HS-27A (cell line): ENCODE measurements around the gene FLT3LG.

Experiments
- DNase-seq: peaks from one replicate; pipeline ENCODE4 v3.0.0-alpha.2; 2012; ENCODE audit warnings: low read depth, missing footprints

The FLT3LG gene

DNA sequence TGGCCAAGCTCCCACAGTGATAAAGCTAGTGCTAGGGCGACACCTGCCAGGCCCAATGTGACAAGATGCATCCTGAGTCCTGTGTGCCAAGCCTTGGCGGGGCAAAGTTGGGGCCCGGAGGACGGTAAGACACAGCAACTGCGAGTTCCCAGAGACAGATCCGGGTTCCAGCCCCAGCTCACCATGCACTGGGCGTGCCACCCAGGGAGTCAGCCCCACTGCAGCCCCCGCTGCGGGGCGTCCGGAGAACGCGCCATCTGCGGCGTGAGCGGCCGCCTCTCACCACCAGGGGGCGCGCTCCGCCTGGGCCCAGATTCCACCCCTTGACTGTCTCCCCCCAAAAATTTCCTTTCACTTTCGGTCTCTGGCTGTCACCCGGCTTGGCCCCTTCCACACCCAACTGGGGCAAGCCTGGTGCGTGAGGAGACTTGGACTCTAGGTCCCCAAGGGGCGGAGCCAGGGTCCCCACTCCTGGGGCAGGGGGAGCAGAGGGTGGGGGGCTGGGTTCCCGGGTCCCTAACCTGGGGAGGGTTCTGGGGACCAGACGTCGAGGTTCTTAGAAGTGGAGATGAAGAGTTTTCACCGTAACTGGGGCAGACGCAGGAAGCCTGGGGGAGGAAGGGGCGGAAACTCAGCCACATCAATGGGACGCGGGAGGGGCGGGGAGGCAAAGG is at the start of gene FLT3LG:
FLT3LG (plus strand) TSS at position 348 of the 674 bp plus-strand sequence. CDS start 425 bp downstream, outside the sequence.
- DNase-seq = peak; percentile 54

- no peak for DNase-seq
Observed at GRCh38 chr19:49425178-49425577, 48.8 kb upstream of the FLT3LG start, which contains the start of gene GFY. TSS of gene GFY (plus strand) at chr19:49425388. CDS start at chr19:49426431, 1,043 bp downstream.

DNA sequence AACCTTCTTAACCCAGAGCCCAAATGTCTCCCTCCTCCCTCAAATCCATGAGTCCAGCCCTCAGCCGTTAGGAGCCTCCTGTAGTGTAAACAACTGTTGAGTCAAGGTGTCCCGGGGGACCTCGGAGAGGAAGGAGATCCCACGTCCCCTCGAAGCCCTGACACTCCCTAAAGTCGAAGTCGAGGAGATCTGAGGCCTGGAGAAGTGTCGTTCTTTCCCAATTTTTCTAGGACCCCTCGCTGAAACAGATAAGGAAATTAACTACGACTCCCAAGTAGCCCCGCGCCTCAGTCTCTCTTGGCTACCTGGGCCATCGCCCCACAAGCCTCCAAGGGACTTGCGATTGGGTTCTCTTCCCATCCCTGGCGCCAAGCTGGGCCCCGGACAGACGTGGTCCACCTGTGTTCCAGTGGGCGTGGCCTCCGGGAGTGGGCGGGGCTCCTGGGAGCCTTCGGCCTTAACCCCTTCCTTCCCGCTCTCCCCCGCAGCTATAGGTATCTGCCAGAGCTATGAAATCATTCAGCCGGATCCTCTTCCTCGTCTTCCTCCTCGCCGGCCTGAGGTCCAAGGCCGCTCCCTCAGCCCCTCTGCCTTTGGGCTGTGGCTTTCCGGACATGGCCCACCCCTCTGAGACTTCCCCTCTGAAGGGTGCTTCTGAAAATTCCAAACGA is 48.0 kb upstream of the FLT3LG start:
- DNase-seq = no peak

- DNase-seq = no peak
Observed at GRCh38 chr19:49427339-49427738, 46.7 kb upstream of the FLT3LG start.

GRCh38 chr19:49427855-49428546 is 46.0 kb upstream of the FLT3LG start:
- DNase-seq = no peak

DNA sequence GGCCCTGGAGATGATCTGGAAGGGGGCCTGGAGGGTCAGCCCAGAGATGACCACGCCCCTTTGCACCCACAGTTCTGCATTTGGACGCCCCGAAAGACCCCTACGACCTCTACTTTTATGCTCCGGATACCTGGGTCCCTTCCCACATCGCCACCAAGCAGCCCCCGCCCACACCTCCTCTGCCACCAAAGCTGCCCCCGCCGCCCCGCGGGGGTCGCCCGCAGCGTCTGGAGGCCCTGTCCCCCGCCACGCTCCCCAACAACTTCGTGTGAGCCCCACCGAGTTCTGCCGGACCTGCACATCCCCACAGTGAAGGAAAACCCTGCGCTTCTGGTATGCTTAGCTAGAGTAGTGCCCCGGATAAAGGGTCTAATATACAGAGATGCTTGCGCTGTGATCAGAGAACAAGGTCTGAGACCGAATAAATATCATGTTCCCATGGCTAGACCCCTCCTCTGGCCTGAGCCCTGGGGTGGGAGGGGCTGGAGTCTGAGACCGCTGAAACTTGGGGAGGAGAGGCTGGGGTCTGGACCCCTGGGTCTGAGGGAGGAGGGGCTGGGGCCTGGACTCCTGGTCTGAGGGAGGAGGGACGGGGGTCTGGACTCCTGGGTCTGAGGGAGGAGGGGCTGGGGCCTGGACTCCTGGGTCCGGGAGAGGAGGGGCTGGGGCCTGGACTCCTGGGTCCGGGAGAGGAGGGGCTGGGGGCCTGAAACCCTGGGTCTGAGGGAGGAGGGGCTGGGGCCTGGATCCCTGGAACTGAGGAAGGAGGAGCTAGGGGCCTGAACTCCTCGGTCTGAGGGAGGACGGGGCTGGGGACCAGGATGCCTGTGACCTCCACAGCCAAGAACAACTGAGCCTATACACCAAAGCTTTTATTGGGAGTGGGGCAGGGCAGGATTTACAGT is 45.2 kb upstream of the FLT3LG start:
- no peak for DNase-seq

GRCh38 chr19:49430172-49430677 is 43.8 kb upstream of the FLT3LG start:
- no peak for DNase-seq

DNA sequence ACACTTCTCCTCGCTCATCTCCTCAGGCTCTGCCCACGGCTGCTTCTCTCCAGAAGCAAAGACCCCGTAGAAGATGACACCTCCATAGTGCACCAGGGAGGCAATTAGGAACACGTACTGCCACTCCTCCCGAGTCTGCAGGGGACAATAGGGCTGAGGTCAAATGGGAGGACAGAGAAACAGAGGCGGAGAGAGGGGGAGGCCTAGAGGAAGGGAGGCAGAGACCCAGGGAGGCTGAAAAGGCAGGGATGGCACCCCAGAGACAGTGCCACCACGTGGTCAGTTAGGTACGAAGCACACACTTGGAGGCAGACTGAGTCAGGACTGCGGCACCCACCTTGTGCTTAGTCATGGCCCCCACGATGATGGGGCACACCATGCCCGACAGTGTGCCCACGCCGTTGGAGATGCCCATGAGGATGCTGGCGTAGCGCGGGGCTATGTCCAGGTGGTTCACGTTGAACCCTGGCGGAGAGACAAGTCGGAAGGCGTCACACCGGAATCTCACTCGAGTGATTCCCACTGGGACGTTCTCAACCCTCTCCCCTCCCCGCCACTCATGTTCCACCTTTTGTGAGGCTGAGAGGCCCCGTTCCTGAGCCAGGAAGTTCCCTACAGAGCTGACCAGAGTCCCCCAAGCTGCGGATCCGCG is 43.2 kb upstream of the FLT3LG start:
- DNase-seq = no peak

GRCh38 chr19:49431330-49431749 is 42.7 kb upstream of the FLT3LG start:
- no peak for DNase-seq

- no peak for DNase-seq
Observed at GRCh38 chr19:49432141-49433073, 41.6 kb upstream of the FLT3LG start.

DNA sequence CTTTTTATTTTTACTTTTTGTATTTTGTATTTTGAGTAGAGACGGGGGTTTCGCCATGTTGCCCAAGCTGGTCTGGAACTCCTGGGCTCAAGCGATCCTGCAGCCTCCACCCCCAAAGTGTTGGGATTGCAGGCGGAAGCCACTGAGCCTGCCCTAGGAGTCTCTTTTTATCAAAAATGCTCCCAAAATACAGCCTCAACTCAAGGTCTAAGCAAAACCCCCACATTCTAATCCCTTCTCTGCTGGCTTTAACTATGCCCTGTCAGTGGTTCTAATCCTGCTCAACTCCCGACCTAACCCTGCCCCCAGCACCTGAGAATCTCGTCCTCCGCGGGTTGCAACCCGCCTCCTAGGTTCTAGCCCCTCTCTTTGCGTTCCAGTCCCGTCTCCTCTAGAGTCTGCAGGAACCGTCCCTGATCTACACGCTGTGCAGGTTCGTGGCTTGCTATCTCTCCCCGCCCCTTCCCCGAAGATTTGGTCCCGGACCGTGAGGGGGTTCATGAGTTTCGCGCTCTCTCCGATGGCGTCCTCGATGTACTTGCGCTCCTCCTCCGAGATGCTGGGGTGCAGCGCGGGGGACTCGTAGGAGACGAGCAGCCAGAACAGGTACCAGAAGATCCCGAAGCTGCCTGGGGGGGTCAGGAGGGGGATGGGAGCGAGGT is 40.6 kb upstream of the FLT3LG start:
- DNase-seq = no peak

DNA sequence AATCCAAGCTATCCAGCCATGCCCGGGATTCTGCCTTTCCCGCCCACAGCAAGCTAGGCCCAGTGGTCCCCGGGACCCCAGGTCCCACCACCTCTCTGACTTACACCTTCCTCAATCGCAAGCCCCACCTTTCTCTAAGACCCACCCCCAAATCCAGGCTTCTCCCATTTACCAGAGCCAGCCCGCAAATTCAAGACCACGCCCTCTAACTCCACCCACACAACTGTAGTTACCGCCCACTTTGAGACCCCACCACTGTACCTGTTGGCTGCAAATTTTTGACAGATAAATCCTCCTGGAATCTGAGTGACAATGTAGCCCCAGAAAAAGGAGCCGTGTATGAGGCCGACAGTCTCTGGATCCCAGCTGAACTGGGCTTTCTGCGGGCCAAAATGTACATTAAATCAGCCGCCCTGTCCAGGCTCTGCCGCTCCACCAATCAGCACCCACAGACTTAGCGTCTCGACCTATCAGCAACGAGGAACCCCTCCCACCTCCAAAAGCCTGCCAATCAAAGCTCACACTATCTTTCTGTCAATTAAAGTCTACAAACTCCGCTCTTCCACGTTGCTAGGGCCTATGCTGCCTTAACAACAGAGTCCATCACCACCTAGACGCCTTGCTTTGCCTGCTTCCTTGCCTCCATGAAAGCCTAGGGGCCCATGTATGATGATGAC is 39.0 kb upstream of the FLT3LG start:
- no peak for DNase-seq

DNA sequence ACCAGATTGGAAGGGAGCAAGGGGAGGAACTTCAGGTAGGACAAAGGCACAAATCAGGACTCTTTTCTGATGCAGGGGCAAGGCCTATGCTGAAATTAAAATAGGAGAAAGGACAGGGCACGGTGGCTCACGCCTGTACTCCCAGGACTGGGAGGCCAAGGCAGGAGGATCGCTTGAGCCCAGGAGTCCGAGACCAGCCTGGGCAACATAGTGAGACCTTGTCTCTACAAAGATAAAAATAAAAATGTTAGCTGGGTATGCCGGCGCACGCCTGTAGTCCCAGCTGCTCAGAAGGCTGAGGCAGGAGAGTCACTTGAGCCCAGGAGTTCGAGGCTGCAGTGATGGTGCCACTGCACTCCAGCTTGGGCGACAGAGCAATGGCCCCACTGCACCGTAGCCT is 38.3 kb upstream of the FLT3LG start:
- no peak for DNase-seq

GRCh38 chr19:49436381-49437017 is 37.5 kb upstream of the FLT3LG start:
- DNase-seq = no peak

DNA sequence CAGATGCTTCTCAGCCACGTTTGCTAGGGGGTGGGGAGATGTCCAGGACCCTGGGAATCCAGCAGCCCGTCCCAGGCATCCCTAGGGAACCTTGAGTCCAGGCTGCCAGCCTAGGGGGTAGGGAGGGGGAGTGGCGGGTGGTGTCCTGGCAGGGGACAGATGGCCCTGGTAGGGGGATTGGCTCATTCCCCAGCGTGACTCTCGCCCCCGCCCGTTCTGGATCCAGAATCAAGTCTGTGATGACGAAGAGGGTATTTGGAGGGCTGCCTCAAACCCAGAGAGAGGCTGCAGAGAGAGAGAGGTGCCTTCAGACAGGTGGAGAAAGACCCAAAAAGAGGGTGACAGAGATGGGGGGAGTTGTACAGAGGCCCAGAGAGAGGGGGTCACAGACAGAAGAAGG is 36.8 kb upstream of the FLT3LG start:
- DNase-seq = no peak

DNA sequence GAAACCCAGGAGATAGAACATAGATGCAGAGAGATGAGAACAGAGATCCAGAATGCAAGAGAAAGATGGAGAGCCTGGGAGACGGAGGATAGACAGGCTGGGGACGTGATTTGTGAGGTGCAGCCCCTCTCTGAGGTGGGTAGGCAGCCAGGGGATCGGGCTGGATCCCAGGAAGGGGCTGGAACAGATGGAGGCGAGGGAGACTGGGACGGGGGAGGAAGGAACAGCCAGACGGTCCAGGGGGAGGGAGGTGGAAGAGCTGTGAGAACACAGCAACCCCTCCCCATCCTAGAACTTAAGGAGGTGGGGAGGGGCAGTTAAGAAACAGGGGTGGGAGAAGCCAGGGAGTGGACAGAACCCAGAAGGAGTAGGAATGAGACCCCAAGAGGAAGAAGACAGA is 35.8 kb upstream of the FLT3LG start:
- no peak for DNase-seq

DNA sequence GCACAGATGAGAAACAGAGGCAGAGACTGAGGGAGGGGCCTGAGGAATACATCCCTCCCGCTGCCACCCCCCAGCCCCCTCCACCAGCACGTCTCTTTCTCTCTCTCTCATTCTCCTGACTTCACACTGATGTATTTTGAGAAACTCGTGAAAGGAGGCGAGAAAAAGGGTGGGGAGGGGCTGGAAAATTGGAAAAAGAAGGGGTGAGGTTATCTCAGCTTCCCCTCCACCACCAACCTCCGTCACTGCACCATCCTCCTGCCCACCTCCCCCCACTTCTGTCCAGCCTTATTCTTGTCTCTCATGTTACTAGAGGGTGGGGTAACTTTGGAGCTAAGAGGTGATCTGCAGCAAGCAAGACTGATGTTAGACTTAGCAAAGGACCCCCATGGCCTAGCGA is 34.2 kb upstream of the FLT3LG start:
- no peak for DNase-seq

DNA sequence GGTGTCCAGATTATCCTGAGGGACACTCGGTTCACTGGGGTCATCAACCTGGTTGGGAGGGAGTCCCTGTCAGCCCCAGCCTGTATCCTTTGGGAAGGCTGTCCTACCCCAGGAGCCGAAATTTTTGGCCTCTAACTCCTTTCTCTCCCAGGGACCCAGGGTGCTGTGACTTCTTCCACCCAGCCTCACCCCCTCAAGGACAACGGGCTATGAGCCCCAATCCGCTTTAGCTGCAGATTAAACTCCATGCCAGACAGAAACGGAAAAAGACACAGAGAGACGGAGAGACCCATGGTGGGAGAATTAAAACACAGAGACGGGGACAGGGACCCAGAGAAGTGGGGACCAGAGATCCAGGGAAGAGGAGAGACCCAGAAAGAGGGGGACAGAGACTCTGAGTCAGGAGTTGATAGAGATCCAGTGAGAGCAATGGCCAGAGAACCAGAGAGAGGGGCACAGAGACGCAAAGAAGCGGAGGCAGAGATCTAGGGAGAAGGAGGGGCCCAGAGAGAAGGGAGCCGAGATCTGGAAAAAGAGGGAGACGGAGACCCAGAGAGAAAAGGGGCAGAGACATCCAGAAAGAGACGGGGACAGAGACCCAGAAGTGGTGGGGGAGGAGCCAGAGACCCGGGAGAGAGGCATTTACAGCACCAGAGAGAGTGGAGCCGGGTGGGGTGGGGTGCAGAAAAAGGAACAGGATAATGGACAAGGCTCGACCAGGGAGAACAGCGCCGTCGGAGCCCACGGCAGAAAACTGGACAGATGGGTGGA is 33.4 kb upstream of the FLT3LG start:
- DNase-seq = no peak
